Esophagus muscularis mucosa (tissue), 3 donors: ENCODE measurements around the gene C17orf107.

Experiments used
- CTCF ChIP-seq, 3 experiments: fragments of 200-600 bp in 2 of 3; fragments of 450-650 bp in 1 of 3; sonication (generic) in 2 of 3; IDR thresholded peaks; one replicate each; pipeline ENCODE4 v1.5.1; 2017 to 2019; ENCODE audit warnings: antibody characterized with exemption in 3 of 3, mild to moderate bottlenecking in 2 of 3, moderate library complexity in 1 of 3
- POLR2AphosphoS5 ChIP-seq, 2 donors: sonication (generic); formaldehyde crosslinking; IDR thresholded peaks; one replicate each; pipeline ENCODE4 v1.6.1; 2017; ENCODE audit warnings: antibody characterized with exemption in 2 of 2

- TF ChIP-seq POLR2AphosphoS5 (IDR thresholded peaks at IDR 0.05) (peak; percentile 59 to 65), CTCF (IDR thresholded peaks at IDR 0.05) (peak; percentile 66 to 92 (median 89))
Observed at GRCh38 chr17:4908711-4909496, 9.6 kb downstream of the C17orf107 start.
